Stimulated activated naive CD4-positive, alpha-beta T cell (primary cell): ENCODE measurements around the gene ORMDL2.
A peak's percentile ranks its signal among the peaks of the same experiment; 100 is the strongest.

ENCODE experiments used
- DNase-seq, 6 experiments: peaks; one replicate each; lab custom pipeline; 2025; lab: John Stamatoyannopoulos, UW

The ORMDL2 gene

GRCh38 chr12:55817345-55818139 is at the start of gene ORMDL2, which contains the start of gene SARNP:
Gene ORMDL2, plus strand, starts transcription at chr12:55818041. Its CDS starts 959 bp downstream, at chr12:55819000.
Gene SARNP, minus strand, starts transcription at chr12:55817724. Its CDS starts 23 bp downstream, at chr12:55817701.
- peak; percentile 94 to 99 (median 98) for DNase-seq

DNA sequence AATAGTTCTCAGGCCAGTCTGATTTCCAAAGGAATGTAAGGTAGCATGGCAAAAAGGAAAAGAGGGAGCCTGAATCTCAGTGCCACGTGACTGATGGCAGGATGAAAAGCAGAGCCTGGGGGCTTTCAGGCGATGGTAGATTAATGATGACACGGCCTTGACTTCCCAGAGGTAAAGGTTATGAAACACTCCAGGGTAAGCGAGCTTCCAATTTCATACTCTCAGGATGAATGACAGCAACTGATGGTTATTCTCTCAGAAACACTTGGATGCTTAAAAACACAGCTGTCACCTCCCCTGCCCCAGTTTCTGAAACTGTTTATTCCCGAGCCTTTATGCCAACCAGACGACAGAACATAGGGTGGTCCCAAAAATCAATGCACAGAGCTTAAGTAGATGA is 46.1 kb upstream of the ORMDL2 start:
- no peak for DNase-seq

DNA sequence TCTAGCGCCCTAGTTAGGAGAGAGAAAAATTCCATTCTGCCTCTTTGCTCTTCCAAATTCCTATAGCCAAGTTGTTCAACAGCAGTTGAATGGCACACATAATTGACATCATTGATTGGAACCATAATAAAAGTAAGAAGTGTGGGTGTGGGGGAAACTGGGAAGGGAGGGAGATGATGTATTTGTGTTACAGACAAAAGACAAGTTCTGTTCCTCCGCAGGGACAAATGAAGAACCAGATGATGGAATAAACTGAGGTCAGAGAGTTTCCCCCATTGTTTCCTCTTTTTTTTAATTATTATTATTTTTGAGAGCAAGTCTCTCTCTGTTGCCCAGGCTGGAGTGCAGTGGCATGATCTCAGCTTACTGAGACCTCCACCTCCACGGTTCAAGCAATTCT is 40.0 kb upstream of the ORMDL2 start:
- DNase-seq, result no peak

GRCh38 chr12:55780685-55781084 is 37.2 kb upstream of the ORMDL2 start:
- DNase-seq, result no peak

DNA sequence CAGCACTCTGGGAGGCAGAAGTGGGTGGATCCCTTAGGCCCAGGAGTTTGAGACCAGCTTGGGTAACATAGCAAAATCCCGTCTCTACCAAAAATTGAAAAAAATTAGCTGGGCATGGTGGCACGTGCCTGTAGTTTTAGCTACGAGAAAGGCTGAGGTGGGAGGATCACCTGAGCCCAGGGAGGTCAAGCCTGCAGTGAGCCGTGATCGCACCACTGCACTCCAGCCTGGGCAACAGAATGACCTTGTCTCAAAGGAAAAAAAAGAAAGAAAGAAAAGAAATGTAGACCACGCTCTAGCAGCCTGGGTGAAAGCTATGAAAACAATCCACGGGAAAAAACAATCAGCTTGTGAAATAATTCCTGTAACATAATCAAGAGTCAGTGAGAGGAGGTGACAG is 29.3 kb upstream of the ORMDL2 start:
- no peak for DNase-seq

DNA sequence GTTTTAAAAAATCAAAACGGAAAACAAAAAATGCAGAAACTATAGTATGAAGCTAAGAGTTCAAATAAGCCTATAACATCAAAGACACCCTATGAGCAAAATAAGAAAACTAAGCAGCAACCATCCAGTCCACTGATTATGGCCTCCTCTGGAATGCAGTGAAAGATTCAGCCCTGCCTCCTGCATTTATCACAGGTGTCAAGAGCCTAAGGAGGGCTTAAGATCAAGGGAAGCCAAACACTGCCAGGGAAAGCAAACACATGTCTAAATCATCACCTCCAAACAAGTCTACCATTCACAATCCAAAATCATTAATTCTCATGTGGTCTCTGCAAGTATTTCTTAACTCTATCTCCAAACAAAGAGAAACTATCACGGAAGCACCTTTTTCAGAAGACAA is 28.7 kb upstream of the ORMDL2 start:
- DNase-seq, result no peak

DNA sequence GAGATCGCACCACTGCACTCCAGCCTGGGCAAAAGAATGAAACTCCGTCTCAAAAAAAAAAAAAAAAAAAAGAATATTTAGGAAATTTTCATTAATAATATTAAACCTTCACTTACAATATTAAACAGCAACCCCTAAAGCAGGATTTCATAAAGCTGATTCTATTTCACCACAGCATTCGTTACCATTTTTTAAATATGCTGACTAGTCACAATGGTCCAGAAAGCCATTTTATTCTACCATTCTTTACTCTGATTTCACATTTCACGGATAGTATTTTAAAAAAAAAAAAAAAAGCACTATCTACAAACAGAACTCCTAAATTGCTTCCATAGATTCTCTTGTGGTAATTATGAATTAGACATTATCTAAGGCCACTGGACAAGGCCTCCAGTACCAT is 27.9 kb upstream of the ORMDL2 start:
- DNase-seq, result no peak

DNA sequence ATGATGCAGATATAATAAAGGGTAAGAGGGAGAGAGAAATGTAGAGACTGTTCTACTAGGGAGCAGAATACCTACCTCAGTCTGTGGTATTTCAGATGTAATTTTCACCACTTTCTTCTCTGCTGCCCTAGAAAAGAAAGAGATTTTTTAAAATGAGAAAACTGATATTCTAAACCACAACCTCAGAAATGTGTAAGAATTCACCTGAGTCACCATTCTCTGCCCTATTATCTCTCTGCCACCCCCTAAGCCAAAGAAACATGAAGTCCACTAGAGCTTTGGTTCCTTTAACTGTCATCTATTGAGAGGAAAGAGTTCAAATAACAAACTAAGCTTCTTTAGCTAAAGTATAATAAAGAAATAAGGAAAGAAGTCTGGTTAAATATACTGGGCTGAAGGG is 21.9 kb upstream of the ORMDL2 start:
- DNase-seq, result no peak

DNA sequence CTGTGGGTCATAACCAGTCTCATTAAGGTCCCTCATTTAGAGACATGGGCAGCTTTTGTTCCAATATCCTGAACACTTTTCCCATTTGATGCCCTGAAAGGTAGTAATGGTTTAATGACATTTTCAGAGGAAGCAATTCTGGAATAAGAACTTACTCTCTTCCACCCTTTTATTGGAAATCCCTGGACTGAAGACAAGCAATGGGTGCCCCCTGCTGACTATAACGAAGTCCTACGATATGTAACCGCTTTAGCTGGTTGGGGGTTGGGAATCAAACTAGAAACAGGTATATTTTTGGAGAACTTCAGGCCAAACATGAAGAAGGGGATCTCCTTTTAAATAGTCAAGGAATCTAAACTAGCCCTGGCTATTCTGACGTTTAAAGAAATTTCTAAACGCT is 20.8 kb upstream of the ORMDL2 start:
- DNase-seq, result peak in 2 of 6 experiments; percentile 13 to 17

- DNase-seq, result no peak
Measured at GRCh38 chr12:55797550-55797949, 20.3 kb upstream of the ORMDL2 start.

DNA sequence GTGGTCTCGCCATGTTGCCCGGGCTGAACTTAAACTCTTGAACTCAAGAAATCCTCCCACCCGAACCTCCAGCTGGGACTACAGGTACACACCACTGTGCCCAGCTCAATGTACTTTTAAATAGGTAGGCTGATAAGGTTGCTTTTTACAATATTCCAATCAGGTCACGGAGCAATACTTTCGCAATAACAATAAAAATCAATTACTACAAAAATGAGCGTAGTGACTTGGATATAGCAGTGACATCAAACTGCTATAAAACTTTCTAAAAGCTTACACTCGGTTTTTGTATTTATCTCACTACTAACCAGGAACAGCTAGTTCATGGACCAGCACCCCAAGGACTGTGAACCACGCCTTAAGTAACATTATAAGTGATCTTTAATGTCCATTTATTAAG is 10.9 kb upstream of the ORMDL2 start:
- no peak for DNase-seq

- no peak for DNase-seq
Measured at GRCh38 chr12:55809274-55809673, 8.6 kb upstream of the ORMDL2 start.

- no peak for DNase-seq
Measured at GRCh38 chr12:55812088-55812487, 5.8 kb upstream of the ORMDL2 start.

- DNase-seq, result no peak
Measured at GRCh38 chr12:55814257-55814656, 3.6 kb upstream of the ORMDL2 start.

DNA sequence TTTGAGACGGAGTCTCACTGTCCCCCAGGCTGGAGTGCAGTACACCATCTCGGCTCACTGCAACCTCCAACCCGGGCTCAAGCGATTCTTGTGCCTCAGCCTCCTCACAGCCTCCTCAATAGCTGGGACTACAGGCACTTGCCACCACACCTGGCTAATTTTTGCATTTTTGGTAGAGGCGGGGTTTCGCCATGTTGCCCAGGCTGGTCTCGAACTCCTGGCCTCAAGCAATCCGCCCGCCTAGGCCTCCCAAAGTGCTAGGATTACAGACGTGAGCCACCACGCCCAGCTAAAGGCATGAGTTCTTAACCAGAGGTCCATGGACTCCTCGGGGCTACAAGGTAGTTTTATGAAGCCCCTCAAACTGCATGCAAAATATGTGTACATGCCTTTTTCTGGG is 2.4 kb upstream of the ORMDL2 start:
- no peak for DNase-seq

- no peak for DNase-seq
Measured at GRCh38 chr12:55816881-55817344, 928 bp upstream of the ORMDL2 start.

DNA sequence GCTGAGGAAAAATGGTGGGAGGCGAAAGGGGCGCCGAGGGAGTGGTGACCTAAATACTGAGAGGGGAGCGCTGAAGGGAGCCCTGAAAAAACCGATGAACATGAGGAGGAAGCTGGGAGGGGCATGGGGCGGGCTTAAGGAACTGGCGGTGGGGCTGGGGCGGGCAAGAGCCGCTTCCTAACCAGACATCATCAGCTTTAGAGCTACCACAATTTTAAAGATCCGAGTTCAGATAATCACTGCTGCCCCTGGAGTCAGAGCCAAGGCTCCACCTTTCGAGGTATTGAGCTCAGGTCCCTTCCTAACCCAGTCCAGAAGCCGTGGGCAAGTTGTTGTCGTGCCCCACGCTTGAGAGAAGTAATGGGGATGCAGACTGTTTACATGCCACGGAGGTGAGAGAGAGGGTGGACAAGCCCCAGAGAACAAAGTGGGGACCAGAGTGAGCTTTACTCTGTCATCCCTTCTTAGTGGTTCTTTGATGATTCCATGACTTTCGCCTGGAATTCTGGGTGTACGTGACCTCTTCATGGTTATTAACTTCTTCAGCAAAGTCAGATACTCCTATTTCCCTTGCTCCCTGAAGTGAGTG is 393 bp downstream of the ORMDL2 start:
- peak in 1 of 6 experiments; percentile 90 for DNase-seq

- DNase-seq, result no peak
Measured at GRCh38 chr12:55818886-55819285, 1.0 kb downstream of the ORMDL2 start.

DNA sequence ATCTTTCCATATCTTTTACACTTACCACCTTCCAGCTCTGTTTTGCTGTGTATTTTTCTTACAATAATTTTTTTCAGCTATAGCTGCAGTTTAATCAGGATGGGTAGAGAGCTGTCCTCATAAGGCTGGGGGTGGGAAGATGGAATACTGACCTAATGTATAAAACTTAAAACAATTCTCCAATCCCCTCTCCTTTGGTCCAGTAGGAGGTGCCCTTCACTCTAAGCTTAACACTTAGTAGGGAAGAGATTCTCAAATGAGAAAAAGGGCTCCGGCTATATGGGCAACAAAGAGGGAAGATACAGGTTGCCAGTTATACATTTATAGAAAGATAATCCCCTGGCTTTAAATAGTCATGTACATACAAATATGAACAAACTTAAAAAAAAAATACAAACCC is 2.8 kb downstream of the ORMDL2 start:
- DNase-seq, result no peak

DNA sequence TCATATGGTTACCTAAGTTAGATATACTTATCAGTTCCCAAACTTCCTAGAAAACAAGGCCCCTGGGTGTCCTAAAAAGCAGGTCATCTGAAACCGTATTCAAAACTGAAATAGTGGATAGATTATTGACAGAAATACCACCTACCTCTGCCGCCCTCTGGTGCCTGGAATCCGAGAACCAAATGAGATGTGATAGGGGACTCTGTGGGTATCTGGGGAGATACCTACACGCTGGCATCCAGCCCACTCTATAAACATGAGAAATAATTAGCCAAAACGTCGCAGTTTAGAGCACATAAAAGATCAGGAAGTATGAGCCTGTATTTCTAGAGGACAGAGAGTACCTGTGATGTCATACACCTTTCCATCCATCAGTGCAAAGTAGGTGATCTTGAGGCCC is 4.4 kb downstream of the ORMDL2 start:
- DNase-seq, result no peak

GRCh38 chr12:55823419-55823818 is 5.6 kb downstream of the ORMDL2 start:
- no peak for DNase-seq

GRCh38 chr12:55824726-55825125 is 6.9 kb downstream of the ORMDL2 start:
- DNase-seq, result no peak

- DNase-seq, result no peak
Measured at GRCh38 chr12:55827806-55828205, 10.0 kb downstream of the ORMDL2 start.

DNA sequence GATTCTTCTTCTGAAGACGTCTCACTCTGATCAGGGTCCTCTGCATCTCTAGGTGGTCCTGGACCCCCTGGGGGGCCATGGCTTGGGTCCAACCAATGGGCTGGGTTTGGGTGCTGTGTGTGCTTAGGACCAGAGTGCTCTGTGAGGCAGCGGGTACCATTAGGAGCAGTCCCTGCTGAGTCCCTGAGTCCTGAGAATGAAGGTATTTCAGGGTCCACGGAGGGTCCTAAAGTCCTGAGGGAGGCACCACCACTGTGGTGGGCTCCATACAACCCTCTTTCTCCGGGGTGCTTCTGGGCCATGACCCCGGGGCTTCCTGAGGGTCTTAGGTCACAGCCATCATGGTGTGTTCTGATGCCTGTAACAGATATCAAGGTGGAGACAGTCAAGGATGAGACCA is 10.5 kb downstream of the ORMDL2 start:
- DNase-seq, result no peak
